Esophagus squamous epithelium (tissue), 4 donors: Measurements from ENCODE around the gene ATP2A3.

Experiments
- POLR2A ChIP-seq, 4 donors: fragments of 450-650 bp; IDR thresholded peaks; one replicate each; pipeline ENCODE4 v1.6.1; 2017; ENCODE audit warnings: antibody characterized with exemption in 4 of 4, mild to moderate bottlenecking in 4 of 4, moderate library complexity in 3 of 4
- TF ChIP-seq, protein P1 (sequence below), 6 experiments: fragments of 450-650 bp in 4 of 6; fragments of 200-600 bp in 2 of 6; sonication (generic) in 2 of 6; IDR thresholded peaks; one replicate each; pipeline ENCODE4 v1.5.1; 2016 to 2019; ENCODE audit warnings: antibody characterized with exemption in 6 of 6, mild to moderate bottlenecking in 4 of 6, moderate library complexity in 4 of 6

DNA sequence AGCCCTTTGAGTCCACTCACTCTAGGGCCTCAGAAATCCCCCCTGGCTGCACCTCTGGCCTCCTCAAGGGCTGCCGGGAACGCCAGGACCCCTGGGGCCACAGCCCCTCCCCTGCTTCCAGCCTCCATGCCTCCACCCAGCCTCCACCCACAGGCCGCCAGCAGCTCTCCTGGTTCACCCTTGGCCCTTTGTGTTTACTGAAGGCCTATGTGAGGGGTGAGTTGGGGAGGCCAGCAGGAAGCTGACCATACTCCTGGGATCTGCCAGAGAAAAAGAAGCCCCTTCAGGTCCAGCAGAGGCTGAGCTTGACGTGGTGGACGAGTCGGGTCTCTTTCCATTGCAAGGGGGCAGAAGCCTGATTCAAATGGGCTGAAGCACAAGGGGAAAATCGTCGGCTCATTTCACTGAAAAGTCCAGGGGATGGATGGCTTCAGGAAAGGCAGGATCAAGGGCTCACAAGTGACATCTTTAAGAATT, 18.3 kb upstream of the ATP2A3 start:
- TF ChIP-seq, protein P1, sequence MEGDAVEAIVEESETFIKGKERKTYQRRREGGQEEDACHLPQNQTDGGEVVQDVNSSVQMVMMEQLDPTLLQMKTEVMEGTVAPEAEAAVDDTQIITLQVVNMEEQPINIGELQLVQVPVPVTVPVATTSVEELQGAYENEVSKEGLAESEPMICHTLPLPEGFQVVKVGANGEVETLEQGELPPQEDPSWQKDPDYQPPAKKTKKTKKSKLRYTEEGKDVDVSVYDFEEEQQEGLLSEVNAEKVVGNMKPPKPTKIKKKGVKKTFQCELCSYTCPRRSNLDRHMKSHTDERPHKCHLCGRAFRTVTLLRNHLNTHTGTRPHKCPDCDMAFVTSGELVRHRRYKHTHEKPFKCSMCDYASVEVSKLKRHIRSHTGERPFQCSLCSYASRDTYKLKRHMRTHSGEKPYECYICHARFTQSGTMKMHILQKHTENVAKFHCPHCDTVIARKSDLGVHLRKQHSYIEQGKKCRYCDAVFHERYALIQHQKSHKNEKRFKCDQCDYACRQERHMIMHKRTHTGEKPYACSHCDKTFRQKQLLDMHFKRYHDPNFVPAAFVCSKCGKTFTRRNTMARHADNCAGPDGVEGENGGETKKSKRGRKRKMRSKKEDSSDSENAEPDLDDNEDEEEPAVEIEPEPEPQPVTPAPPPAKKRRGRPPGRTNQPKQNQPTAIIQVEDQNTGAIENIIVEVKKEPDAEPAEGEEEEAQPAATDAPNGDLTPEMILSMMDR (IDR thresholded peaks at IDR 0.05), result no peak
- no peak for TF ChIP-seq POLR2A (IDR thresholded peaks at IDR 0.05)
